ENCODE results near the gene MAEA.

The MAEA gene

DNA sequence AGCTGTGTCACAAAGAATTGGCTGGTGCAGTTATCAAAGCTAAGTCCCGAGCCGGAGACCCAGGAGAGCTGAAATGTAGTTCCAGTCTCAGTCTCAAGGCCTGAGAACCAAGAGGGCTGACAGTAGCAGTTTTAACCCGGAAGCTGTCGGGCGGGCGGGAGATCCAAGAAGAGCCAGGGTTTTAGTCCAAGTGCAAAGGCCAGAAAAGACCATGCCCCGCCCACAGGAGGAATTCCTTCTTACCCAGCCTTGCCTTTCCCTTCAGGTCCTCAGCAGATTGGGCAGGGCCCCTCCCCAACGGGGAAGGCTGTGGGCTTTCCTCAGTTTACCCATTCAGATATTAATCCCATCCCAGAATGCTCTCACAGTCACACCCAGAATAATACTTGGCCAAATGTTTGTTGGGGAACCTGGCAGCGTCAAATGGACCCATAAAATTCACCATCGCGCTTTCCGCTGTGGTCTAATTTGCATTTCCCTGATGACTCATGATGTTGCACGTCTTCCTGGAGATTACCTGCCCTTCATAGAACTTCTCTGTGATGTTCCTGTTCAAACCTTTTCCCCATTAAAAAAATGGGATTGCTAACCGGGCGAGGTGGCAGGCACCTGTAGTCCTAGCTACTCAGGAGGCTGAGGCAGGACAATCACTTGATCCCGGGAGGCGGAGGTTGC is 16.2 kb downstream of the MAEA start:
- DNase-seq = peak; percentile 34

DNA sequence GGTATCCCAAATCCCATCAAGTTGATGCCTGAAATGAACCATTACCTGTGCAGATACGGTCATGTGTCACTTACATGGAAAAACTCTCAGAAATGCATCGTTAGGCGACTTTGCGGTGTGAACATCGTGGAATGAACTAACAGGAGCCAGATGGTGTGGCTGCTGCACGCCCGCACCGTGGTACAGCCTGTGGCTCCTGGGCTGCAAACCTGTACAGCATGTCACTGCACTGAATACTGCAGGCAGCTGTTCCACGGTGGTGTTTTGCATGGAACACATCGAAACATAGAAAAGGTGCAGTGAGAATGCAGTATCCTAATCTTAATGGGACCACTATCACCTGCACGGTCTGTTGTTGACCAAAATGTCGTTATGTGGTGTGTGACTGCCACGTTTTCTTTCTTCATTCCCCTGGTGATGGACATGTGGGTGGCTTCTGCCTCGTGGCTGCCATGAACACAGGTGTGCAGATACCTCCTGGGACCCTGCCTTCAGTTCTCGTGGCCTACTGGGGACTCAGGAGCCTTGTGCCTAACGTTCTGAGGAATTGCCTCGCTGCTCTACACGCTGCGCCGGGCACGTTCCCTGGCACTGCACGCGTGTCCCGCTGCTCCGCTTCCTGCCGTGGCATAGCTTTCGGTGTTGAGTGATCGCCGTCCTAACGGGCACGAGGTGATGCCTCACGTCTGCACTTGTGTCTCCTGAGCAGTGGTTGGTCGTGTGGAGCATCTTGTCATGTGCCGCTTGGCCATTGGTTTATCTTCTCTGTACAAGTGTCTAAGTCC is 18.5 kb downstream of the MAEA start:
- no peak for DNase-seq

DNA sequence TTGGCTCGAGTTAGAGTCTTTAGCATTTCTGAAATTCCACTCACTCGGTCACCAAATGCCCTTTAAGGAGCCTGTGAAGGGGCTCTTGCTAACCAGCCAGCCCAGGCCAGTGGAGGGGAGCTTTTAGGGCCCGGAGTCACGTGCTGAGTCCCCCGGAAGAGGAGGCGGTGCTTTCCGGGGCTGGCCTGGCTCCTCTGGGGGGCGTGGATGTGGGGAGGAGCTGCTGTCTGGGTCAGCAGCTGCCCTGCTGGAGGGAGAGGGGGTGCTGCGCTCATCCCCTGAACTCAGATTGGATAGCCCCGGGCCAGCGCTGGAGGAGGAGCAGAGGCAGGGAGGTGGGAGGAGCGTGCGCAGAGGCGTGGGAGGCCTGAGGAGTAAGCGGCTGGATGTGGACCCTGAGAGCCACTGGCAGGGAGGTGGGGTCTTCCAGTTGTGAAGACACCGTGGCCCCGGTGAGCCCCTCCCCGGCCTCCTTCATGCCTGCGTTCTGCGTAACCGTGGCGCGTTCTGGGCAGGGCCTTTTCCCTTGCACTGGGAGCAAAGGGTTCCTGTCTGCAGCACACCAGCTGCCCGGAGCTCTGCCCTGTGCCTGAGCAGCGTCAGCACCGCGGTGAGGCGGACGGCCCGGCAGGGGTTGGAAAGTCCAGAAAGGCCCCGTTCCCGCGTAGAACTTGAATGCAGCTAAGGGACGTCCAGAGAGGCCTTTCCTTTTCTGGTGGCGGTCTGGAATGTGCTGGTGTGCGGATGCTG is 19.7 kb downstream of the MAEA start:
- peak; percentile 41 for DNase-seq

DNA sequence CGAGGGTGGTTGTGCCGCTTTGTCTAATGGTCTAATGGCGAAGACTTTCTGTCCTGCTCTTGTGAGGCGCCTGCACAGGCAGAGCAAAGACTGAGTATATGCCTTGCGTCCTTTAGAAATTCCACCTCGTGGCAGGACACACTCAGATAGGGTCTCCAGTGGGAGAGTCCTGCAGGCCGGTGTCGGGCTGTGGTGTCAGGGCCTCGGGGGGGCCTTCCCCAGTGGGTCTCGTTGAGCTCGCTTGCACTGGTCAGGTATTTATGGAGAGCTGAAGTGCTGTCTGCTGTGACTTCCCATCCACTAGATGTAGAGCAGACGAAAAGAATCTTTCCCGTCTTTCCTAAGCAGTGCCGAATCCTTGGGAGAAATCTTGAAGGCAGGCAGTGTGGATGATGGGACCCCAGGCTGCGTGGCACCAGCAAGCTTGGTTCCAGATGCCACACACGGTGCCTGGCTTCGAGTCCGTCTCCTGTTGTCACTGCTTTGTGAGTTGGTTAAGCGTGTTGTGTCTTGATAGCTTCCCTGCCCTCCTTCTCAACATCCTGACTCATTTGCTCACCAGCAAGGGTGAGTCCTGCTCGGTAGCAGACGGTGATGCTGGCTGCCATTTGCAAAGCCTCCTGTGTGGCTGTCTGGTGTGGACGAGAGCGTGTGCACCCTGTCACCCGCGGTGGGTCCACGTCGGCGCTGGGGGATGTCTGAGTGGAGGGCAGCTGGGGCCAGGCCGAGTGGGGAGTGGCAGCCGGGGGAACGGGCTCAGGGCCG is 20.5 kb downstream of the MAEA start:
- DNase-seq = no peak

DNA sequence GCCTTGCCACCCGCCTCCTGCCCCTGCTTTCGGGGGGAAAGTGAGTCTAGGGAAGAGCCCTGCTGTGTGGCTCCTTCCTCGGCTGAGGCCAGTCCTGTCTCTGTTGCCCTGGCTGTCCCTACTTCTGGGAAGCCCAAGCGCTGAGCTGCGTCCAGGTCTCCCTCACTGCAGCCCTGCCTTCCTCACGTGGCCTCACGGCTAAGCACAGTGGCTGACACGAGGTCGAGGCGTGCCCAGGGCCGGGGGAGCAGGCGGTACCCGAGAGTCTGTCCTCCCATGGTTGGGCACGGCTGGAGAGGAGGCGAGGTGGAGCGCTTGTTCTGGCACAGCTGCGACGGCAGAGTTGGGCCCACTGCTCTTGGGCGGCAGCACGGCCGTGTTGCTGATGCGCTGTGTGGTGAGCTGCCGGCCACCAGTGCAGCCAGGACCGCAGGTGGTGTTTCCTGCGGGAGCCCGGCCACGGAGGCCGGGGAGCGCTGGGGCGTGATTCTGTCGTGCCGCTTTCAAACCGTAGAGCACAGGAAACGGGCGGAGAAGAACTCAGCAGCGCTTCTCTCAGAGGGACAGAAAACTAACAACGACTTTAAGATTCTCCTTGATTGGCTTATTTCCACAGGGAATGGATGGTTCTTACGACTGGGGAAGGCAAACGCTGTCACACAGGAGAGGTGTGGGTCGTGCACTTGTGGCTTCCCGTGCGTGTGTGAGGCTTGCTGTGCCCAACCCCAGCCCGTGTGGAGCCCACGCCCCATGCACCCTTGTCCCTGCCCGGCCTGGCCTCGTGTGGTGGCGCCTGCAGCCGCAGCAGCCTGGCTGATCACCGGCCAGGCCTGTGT is 21.3 kb downstream of the MAEA start:
- no peak for DNase-seq

DNA sequence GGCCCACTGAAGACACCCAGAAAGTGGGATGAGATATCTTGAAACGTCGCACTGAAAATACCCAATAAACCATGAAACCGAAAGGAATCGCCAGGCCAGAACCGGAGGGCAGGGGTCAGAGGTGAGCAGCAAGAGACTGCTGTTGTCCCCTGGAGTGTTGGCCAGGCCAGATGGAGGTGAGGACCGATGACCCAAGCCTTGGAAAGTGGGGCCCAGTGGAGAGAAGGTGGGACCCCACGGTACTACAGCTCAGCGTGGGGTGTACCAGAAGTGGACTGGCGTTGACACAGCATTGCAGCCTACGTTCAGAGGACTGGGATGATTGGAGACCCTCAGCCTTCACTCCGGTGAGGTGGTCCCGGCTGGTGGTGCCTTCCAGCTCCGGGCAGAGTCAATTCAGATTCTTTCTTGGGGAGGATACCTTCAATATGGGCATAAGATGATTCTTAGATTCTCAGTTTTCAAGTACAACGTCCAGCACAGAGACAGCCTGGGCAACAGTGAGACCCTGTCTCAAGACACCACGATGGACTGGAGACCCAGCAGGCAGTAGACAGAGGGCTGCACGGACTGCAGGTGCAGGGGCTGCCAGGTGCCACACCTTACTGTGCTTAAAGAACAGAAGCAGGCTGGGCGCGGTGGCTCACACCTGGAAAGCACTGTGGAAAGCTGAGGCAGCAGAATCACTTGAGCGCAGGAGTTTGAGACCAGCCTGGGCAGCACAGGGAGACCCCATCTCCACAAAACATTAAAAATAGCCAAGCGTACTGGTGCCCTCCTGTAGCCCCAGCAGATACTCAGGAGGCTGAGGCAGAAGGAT is 23.3 kb downstream of the MAEA start:
- DNase-seq = no peak

DNA sequence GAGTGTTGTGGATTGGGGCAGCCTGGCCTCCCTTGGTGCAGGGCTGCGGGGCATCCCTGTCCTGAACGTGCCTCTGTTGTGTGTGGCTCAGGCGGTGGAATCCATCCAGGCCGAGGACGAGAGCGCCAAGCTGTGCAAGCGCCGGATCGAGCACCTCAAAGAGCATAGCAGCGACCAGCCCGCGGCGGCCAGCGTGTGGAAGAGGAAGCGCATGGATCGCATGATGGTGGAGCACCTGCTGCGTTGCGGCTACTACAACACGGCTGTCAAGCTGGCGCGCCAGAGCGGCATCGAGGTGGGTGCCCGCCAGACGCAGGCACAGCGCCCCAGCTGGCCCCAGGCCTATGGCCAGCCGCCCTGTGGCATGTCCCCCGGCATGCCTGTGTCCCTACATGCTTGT is 25.6 kb downstream of the MAEA start:
- DNase-seq = no peak

DNA sequence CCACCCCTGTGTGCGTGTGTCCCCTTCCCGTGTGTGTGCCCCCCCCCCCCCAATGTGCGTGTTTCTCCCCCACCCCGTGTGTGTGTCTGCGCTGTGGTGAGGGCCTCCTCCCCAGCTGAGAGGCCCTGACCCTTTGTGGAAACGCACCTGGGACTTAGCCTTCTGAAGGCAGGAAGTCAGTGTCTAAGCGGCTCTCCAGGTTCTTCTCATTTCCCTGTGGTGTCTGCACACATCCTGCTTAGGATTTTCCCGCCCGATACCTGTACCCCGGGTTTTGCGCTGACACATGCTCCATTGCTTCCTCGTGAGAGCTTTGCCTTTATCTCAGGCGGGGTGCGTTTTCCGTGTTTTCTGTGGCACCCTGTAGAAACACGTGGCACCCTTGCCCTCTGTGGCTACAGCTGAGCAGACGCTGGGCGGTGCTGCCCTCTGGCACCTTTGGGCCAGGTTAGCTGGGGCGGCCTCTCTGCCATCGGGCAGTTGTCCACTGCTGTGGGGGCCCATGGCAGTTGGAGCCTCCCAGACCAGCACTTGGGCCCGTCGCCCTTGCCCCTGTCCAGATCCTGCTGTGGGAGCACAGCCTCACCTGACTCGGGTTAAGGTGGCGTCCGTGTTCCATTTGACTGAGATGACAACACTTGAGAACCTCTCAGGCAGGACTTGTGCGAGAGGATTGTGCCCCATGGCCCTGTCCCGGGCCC is 26.3 kb downstream of the MAEA start:
- DNase-seq = no peak

DNA sequence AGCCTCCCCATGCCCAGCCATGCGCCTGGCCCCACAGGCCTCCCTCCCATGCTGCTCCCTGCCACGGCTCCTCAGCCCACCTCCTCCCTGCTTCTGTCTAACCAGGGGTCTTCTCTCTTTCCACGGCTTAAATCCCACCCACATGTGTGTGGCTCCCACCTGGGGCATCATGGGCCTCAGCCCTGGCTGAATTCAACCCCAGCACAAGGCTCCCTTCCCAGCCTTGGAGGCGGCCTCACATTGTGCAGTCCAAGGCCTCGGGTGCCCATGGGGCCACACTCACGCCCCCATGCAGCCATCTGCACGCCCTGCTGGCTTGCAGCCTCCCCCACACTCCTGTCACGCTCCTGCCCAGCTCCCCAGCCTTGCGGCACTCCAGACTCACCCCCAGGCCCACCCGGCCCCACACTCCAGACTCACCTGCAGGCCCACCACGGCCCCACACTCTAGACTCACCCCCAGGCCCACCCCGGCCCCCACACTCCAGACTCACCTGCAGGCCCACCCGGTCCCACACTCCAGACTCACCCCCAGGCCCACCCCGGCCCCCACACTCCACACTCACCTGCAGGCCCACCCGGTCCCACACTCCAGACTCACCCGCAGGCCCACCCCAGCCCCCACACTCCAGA is 27.0 kb downstream of the MAEA start:
- no peak for DNase-seq

DNA sequence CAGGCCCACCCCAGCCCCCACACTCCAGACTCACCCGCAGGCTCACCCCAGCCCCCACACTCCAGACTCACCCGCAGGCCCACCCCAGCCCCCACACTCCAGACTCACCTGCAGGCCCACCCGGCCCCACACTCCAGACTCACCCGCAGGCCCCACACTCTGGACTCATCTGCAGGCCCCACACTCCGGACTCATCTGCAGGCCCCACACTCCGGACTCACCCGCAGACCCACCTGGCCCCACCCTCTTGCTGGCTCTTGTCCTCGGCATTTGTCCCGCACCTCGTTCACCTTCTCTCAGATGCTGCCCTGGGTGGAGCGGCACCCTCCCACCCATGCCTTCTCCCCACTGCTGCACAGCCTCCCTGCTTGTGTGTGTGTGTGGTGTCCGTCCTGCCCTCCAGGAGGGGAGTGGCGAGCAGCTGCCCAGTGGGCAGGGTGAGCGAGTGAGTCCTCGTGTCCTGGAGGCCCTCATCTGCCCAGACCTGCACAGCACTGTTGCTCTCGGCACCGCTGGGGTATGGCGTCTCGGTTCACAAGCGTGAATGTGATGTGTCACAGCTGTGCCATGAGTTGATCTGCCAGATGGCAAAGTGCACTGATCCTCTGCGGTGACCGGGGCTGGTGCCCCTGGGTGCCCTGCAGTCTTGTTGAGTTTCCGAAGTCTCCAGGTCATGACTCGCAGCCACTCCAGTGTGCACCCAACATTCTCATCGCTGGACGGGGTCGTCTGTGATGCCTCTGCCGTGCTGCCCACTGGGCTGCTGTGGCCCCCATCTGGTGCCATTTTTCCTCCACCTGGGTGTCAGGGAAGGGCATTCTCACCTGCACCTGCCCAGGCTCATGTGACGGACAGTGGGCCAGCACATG is 27.7 kb downstream of the MAEA start:
- DNase-seq = no peak

DNA sequence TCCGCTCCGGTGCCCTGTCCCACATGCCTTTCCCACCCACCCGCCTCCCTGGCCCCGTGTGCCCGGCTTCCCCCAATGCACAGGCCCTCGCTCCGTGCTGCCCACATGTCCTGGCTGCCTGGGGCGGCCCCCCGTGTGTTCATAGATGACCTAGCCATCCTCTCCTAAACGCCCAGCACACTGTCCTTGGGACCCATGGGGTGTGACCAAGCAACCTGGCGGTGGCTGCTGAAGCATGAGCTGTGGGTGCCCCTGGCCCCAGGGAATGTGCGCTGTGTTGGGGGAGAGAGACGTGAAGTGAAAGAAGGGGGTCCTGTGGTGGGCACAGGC is 28.3 kb downstream of the MAEA start:
- no peak for DNase-seq

DNA sequence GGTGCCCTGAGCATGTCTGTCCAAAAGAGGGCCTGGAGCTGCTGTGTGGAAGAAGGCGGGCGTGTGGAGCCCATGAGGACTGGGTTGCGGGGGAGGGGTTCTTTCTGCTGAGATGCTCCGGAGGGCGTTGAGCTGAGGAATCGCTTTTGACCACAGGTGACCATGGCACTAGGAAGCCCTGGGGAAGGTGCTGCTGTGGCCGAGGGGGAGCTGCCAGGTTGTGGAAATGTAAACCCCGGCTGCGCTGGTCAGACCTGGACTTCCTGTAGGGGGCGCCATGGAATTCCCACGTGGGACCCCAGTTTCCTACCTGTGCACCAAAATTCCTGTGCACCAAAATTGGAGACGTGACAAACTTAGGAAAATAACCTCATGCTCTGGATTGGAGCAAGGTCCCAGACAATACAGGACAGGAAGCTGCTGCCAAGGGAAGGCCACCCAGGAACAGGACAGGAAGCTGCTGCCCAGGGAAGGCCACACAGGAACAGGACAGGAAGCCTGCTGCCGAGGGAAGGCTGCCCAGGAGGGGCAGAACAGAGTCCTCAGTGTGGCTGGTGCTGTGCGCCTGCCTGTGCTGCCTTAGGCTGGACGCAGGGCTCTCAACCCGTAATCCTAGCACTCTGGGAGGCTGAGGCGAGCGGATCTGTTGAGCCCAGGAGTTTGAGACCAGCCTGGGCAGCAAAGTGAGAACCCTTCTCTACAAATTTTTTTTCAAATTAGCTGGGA is 29.0 kb downstream of the MAEA start:
- DNase-seq = no peak

DNA sequence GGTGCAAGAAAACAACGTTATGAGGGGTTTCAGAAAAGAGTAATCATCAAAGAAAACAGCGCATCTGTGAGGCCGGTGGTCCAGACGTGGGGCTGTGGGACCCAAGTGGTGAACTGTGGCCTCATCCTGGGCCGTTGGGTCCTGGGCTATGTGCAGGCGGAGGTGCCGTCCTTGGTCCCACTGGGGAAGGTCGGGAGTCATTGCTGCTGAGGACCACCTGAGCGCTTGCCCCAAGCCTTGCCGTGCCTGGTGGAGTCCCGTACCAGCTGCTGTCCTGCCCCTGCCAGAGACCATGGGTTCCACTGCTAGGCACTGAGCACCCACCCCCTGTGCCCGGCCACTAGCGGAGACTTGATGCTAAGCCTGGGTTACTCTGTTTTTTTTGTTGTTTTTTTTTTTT is 31.8 kb downstream of the MAEA start:
- DNase-seq = no peak

DNA sequence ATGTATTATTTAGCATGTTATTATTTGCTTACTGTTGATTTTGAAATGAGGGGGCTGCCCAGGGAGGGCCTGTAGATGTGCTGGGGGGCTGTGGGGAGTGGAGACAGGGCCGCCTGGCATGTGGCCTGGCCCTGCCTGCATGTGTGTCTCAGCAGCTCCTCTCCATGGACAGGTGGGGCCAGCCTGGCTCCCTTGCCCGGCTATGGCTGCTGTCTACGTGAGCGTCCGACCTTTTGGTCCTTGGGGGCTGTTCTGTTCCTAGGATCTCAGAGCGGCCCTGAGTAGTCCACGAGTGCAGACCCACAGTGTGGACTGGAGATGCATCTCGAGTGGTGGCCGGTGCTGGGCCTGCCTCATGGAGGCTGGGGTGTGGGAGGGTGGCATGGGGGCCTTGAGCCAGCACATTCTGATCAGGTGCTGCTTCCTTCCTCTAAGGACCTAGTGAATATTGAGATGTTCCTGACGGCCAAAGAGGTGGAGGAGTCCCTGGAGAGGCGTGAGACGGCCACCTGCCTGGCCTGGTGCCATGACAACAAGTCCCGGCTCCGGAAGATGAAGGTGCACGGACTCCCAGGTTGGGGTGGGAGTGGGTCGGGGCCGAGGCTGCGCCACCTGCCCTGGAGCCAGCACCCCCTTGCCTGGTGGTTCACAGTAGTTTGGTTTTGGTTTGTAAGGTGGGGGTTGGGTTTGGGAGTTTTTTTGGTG is 32.4 kb downstream of the MAEA start:
- no peak for DNase-seq

DNA sequence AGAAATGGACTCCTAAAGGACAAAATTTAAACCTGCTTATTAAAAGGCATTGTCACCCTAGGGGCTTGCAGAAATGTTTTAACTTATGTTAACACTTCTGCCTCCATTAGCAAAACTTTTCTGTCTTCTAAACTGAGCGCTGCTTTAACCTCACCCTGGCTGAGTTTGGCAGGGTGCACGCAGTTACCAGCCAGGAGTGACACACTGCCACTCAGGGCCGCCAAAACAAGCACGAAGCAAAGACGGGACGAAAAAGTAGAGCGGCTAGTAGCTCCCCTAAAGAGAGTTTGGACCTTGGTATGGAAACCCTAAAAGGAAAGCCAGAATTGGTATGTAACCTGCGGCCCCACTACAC is 33.6 kb downstream of the MAEA start:
- DNase-seq = no peak

DNA sequence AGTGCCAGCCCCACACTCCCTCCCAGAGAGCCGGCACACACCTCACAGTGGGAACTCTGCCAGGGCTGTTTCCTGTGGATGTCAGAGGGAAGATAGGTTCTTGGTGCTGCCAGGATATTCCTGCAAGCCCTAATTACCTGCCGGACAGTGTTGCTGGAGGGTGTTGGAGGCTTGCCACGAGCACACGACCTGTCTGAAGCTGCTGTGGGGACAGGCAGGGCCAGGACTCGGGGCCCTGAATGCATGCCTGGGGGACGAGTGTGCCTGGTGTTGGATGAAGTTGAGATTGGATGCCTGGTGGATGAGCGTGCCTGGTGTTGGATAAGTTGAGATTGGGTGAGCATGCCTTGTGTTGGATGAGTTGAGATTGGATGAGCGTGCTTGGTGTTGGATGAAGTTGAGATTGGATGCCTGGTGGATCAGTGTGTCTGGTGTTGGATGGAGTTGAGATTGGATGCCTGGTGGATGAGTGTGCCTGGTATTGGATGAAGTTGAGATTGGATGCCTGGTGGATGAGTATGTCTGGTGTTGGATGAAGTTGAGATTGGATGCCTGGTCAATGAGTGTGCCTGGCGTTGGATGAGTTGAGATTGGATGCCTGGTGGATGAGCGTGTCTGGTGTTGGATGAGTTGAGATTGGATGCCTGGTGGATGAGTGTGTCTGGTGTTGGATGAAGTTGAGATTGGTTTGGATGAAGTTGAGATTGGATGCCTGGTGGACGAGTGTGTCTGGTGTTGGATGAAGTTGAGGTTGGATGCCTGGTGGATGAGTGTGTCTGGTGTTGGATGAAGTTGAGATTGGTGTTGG is 34.1 kb downstream of the MAEA start:
- no peak for DNase-seq

Data from CD4-positive, alpha-beta T cell treated with Interleukin-4 for 4 hours (primary cell).